HG02870 (cell line): ENCODE measurements around the gene ZBTB48.
"Not testable (repeated sequence)": the region's sequence is repeated elsewhere in the genome, so short reads cannot be mapped to it uniquely, and the experiment has no call there.

ENCODE experiments used
- ATAC-seq: cut with Tn5 transposase; IDR thresholded peaks from one replicate; pipeline ENCODE4 v1.9.1; 2021; ENCODE audit warnings: mild to moderate bottlenecking, moderate library complexity; ENCODE audit not compliant: unreplicated experiment

ZBTB48 gene

GRCh38 chr1:6590046-6590445, 10.3 kb downstream of the ZBTB48 start:
- ATAC-seq, result no peak

- no peak for ATAC-seq
Measured at GRCh38 chr1:6591222-6591621, 11.4 kb downstream of the ZBTB48 start.

GRCh38 chr1:6591644-6592043, 11.8 kb downstream of the ZBTB48 start:
- no peak for ATAC-seq

- no peak for ATAC-seq
Measured at GRCh38 chr1:6592441-6592840, 12.6 kb downstream of the ZBTB48 start.

- ATAC-seq, result no peak
Measured at GRCh38 chr1:6592865-6593593, 13.2 kb downstream of the ZBTB48 start.

- ATAC-seq, result no peak
Measured at GRCh38 chr1:6593810-6594209, 14.0 kb downstream of the ZBTB48 start.

- ATAC-seq, result no peak
Measured at GRCh38 chr1:6594977-6595740, 15.4 kb downstream of the ZBTB48 start.

GRCh38 chr1:6596351-6596750, 16.6 kb downstream of the ZBTB48 start:
- ATAC-seq, result no peak

GRCh38 chr1:6596886-6597776, 17.3 kb downstream of the ZBTB48 start:
- ATAC-seq, result no peak

GRCh38 chr1:6597777-6598131, 18.0 kb downstream of the ZBTB48 start:
- ATAC-seq, result no peak

- no peak for ATAC-seq
Measured at GRCh38 chr1:6599141-6599975, 19.6 kb downstream of the ZBTB48 start.

- not testable (repeated sequence) for ATAC-seq
Measured at GRCh38 chr1:6599991-6600390, 20.2 kb downstream of the ZBTB48 start.

- no peak for ATAC-seq
Measured at GRCh38 chr1:6600410-6601048, 20.7 kb downstream of the ZBTB48 start.

GRCh38 chr1:6601049-6601922, 21.5 kb downstream of the ZBTB48 start:
- ATAC-seq, result peak; percentile 37

GRCh38 chr1:6601923-6602668, 22.3 kb downstream of the ZBTB48 start:
- ATAC-seq, result peak; percentile 29

- ATAC-seq, result peak; percentile 46
Measured at GRCh38 chr1:6602669-6603237, 23.0 kb downstream of the ZBTB48 start, which contains the start of gene KLHL21. KLHL21 (minus strand) TSS chr1:6602869; CDS start chr1:6602817, 52 bp downstream.

- ATAC-seq, result peak; percentile 23
Measured at GRCh38 chr1:6603238-6603914, 23.6 kb downstream of the ZBTB48 start.
